Panc1 (cell line): ENCODE measurements around the gene FAM234B. TPM values are rescaled to one million over a fixed set of nuclear protein-coding genes. Genes with fewer than 3 reads are reported as not detected.

Source experiments
- ATAC-seq: fragments of 200-7000 bp; cut with Tn5 transposase; 2 replicates; pipeline ENCODE4 v1.9.1; 2020; ENCODE audit warnings: mild to moderate bottlenecking, moderate library complexity
- BruUV-seq: library from RNA; stranded (reverse); fragments of 400-500 nt; replicated peaks from 2 replicates; lab custom pipeline; 2021; lab: Mats Ljungman, UMichigan
- CTCF ChIA-PET: fragments of 300-600 bp; sonication (Branson Sonifier 250); formaldehyde crosslinking; loops from one replicate; lab custom pipeline; 2022; ENCODE audit warnings: antibody characterized with exemption; lab: Charles Lee
- POLR2A ChIA-PET: fragments of 300-600 bp; sonication (Branson Sonifier 250); formaldehyde crosslinking; loops from one replicate; lab custom pipeline; 2022; ENCODE audit warnings: antibody characterized with exemption; lab: Charles Lee
- DNase-seq: peaks from one replicate; pipeline ENCODE4 v3.0.0-alpha.2; 2010; ENCODE audit warnings: low read depth, low spot score
- H3K27ac ChIP-seq: 2 replicates; pipeline ENCODE4 v1.5.1; 2011; ENCODE audit warnings: mild to moderate bottlenecking, low read length, inconsistent platforms
- H3K27me3 ChIP-seq: fragments of 200-500 bp; sonication (Bioruptor generic); 2 replicates; pipeline ENCODE4 v1.6.0; 2014; ENCODE audit warnings: low read length, inconsistent platforms; ENCODE audit not compliant: control insufficient read depth, insufficient read depth
- H3K36me3 ChIP-seq: fragments of 200-500 bp; sonication (Bioruptor generic); 2 replicates; pipeline ENCODE4 v1.5.1; 2014; ENCODE audit warnings: inconsistent platforms, mild to moderate bottlenecking, low read length, moderate library complexity; ENCODE audit not compliant: control insufficient read depth, insufficient read depth
- H3K4me1 ChIP-seq: 2 replicates; pipeline ENCODE4 v1.5.1; 2011; ENCODE audit warnings: inconsistent platforms, mild to moderate bottlenecking, low read length, moderate library complexity; ENCODE audit not compliant: control insufficient read depth, insufficient read depth
- H3K4me3 ChIP-seq, 2 experiments: 2 replicates each; pipeline ENCODE4 v1.5.1; 2011 to 2012; ENCODE audit warnings: low read depth in 2 of 2, low read length in 2 of 2, mild to moderate bottlenecking in 2 of 2, inconsistent platforms in 1 of 2, moderate library complexity in 1 of 2
- H3K9me3 ChIP-seq: fragments of 200-500 bp; sonication (Bioruptor generic); 2 replicates; pipeline ENCODE4 v1.5.1; 2014; ENCODE audit warnings: low read depth, mild to moderate bottlenecking, inconsistent platforms, low read length, moderate library complexity; ENCODE audit not compliant: control insufficient read depth, insufficient read depth
- POLR2AphosphoS5 ChIP-seq: IDR thresholded peaks from 2 replicates; pipeline ENCODE4 v1.6.1; 2012; ENCODE audit warnings: mild to moderate bottlenecking, low read depth, low read length, moderate library complexity
- SIN3A ChIP-seq: IDR thresholded peaks from 2 replicates; pipeline ENCODE4 v1.6.1; 2012; ENCODE audit warnings: low read depth, mild to moderate bottlenecking, low read length, moderate library complexity, borderline replicate concordance; ENCODE audit not compliant: insufficient read depth
- TCF7L2 ChIP-seq: IDR thresholded peaks from 2 replicates; pipeline ENCODE4 v1.6.1; 2011; ENCODE audit warnings: mild to moderate bottlenecking, low read depth, low read length, inconsistent platforms
- in situ Hi-C: cut with HindIII; loops from 2 replicates; pipeline ENCODE4 v1.10.0; 2016; ENCODE audit warnings: low sequenced_read_pairs, low pct_unique_long_range_greater_than_20kb
- intact Hi-C: fragments of 100-400 bp; cut with micrococcal nuclease; formaldehyde crosslinking; loops from one replicate; pipeline ENCODE4 v1.10.0; 2022; ENCODE audit not compliant: unreplicated experiment
- total RNA-seq: library from RNA; stranded (reverse); gene quantifications from one replicate; pipeline ENCODE4 v1.2.1, GENCODE V29; 2021; ENCODE audit not compliant: unreplicated experiment
- TF ChIP-seq, protein P1 (sequence below), 2 experiments: IDR thresholded peaks; 2 replicates each; pipeline ENCODE4 v1.6.1; 2011 to 2012; ENCODE audit warnings: low read depth in 2 of 2, control low read depth in 1 of 2, low read length in 1 of 2, mild to moderate bottlenecking in 1 of 2, moderate library complexity in 1 of 2; ENCODE audit not compliant: insufficient read depth in 1 of 2
- TF ChIP-seq, protein P2 (sequence below): fragments of 450-650 bp; IDR thresholded peaks from 2 replicates; pipeline ENCODE4 v1.5.1; 2017; ENCODE audit warnings: mild to moderate bottlenecking

Gene FAM234B
- total RNA-seq, 1 experiment from 2014 or later, result 5.4 TPM

DNA sequence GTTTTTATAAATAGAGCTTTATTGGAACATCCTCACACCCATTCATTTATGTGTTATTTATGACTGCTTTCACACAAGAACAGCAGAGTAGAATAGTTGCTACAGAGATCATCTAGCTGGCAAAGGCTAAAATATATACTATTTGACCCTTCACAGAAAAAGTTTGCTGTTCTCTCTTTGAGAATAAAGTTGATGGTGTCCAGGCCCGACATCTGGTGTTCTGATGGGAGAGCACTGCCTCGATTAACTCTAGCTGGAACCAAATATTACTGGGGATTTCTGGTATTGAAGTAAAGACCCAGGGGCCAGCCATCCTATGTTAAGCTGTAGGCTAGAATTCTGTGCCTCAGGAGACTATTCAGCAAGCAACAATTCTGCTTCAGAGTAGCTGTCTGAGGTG is 21.8 kb downstream of the FAM234B start:
- BruUV-seq, result no TSS peak
- intact Hi-C loops, result no loop called here
- Histone ChIP-seq H3K27ac (no peak overlapping the region), H3K4me3 (no peak overlapping the region), H3K4me1 (no peaks in the 10 kb centered on the region), H3K36me3 (no peaks in the 10 kb centered on the region), H3K27me3 (no peaks in the 10 kb centered on the region), H3K9me3 (no peaks in the 10 kb centered on the region)
- DNase-seq, result no peak
- TF ChIP-seq TCF7L2 (no peak), POLR2AphosphoS5 (no peak), SIN3A (no peak)
- TF ChIP-seq, protein P1, sequence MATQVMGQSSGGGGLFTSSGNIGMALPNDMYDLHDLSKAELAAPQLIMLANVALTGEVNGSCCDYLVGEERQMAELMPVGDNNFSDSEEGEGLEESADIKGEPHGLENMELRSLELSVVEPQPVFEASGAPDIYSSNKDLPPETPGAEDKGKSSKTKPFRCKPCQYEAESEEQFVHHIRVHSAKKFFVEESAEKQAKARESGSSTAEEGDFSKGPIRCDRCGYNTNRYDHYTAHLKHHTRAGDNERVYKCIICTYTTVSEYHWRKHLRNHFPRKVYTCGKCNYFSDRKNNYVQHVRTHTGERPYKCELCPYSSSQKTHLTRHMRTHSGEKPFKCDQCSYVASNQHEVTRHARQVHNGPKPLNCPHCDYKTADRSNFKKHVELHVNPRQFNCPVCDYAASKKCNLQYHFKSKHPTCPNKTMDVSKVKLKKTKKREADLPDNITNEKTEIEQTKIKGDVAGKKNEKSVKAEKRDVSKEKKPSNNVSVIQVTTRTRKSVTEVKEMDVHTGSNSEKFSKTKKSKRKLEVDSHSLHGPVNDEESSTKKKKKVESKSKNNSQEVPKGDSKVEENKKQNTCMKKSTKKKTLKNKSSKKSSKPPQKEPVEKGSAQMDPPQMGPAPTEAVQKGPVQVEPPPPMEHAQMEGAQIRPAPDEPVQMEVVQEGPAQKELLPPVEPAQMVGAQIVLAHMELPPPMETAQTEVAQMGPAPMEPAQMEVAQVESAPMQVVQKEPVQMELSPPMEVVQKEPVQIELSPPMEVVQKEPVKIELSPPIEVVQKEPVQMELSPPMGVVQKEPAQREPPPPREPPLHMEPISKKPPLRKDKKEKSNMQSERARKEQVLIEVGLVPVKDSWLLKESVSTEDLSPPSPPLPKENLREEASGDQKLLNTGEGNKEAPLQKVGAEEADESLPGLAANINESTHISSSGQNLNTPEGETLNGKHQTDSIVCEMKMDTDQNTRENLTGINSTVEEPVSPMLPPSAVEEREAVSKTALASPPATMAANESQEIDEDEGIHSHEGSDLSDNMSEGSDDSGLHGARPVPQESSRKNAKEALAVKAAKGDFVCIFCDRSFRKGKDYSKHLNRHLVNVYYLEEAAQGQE (IDR thresholded peaks at IDR 0.05; ENCODE audit: insufficient read depth in 1 of 2, low read depth in 2 of 2, low read length in 1 of 2), result no peak
- TF ChIP-seq, protein P2, sequence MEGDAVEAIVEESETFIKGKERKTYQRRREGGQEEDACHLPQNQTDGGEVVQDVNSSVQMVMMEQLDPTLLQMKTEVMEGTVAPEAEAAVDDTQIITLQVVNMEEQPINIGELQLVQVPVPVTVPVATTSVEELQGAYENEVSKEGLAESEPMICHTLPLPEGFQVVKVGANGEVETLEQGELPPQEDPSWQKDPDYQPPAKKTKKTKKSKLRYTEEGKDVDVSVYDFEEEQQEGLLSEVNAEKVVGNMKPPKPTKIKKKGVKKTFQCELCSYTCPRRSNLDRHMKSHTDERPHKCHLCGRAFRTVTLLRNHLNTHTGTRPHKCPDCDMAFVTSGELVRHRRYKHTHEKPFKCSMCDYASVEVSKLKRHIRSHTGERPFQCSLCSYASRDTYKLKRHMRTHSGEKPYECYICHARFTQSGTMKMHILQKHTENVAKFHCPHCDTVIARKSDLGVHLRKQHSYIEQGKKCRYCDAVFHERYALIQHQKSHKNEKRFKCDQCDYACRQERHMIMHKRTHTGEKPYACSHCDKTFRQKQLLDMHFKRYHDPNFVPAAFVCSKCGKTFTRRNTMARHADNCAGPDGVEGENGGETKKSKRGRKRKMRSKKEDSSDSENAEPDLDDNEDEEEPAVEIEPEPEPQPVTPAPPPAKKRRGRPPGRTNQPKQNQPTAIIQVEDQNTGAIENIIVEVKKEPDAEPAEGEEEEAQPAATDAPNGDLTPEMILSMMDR, result no peak
- ATAC-seq, result no peak
- in situ Hi-C loops, result no loop called here
- CTCF ChIA-PET, result no interaction called here
- POLR2A ChIA-PET, result no interaction called here

DNA sequence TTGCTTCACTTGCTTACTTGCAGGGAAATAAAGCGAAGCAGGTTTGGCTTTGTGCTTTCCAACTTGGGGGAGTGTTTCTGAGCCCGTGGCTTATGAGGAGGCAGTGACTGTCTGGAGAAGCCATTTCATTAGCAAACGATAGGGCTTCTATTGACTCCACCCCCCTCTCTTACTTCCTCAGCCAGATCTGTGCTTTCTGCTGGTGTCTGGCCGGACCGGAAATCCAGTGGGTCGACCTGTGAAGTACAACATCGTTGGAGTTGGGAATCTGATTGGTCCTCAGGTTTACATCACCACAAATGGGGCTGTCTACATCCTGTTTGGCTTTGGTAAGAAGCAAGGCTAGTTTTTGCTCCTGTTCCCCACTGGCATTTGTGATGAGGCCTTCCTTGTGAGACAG is 22.3 kb downstream of the FAM234B start:
- ChIA-PET POLR2A (no interaction called here), CTCF (no interaction called here)
- no peak overlapping the region for H3K27ac ChIP-seq
- no TSS peak for BruUV-seq
- no peaks in the 10 kb centered on the region for H3K36me3 ChIP-seq
- no peak for TF ChIP-seq TCF7L2
- TF ChIP-seq, protein P1 (IDR thresholded peaks at IDR 0.05; ENCODE audit: insufficient read depth in 1 of 2, low read depth in 2 of 2, low read length in 1 of 2), result no peak
- no peak for TF ChIP-seq SIN3A
- no peak for TF ChIP-seq POLR2AphosphoS5
- TF ChIP-seq, protein P2, result no peak
- H3K4me3 ChIP-seq, result no peak overlapping the region
- no peaks in the 10 kb centered on the region for H3K27me3 ChIP-seq
- no peaks in the 10 kb centered on the region for H3K9me3 ChIP-seq
- H3K4me1 ChIP-seq, result no peaks in the 10 kb centered on the region
- ATAC-seq (no peak), DNase-seq (no peak)
- in situ Hi-C loops (no loop called here), intact Hi-C loops (no loop called here)
